ENCODE data around the gene GOLGA6A.
A peak's percentile ranks its signal among the peaks of the same experiment; 100 is the strongest.

GOLGA6A gene

DNA sequence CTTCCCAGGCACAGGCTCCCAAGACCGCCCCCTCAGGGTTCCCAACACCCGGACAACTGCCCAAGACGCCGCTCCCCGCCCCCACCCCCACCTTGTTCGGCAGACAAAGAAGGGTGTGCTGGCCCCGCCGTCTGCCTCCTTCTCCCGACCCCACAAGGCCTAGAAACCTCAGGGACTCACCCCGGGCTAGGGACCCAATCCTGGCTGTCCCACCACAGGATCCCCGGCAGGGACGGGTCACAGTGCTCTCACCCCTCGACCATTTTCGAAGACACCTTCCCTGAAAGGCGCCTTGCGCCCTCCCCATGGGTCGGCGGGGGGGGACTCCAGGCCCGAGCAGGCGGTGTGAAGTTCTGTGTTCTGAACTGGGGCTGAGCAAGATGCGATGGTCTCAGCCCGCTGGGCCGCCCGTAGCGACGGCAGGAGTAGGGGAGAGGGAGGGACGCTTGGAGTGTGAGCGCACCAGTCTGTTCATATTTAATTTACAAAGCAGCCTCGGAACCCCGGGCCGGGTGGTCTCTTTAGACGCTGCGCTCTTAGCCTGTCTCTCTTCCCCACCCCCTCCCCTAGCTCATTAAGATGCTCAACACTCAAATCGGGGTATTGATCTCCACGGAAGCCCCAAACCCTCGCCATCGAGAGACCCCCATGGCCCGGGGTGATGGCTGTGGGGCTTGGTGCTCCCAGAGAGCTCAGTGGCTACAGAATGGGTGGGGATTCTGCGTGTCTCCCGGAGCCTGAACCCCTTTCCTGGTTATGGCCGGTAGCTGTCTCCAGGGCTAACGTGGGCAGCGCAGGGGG lies 46.6 kb upstream of the GOLGA6A start:
- TF ChIP-seq, protein P1, sequence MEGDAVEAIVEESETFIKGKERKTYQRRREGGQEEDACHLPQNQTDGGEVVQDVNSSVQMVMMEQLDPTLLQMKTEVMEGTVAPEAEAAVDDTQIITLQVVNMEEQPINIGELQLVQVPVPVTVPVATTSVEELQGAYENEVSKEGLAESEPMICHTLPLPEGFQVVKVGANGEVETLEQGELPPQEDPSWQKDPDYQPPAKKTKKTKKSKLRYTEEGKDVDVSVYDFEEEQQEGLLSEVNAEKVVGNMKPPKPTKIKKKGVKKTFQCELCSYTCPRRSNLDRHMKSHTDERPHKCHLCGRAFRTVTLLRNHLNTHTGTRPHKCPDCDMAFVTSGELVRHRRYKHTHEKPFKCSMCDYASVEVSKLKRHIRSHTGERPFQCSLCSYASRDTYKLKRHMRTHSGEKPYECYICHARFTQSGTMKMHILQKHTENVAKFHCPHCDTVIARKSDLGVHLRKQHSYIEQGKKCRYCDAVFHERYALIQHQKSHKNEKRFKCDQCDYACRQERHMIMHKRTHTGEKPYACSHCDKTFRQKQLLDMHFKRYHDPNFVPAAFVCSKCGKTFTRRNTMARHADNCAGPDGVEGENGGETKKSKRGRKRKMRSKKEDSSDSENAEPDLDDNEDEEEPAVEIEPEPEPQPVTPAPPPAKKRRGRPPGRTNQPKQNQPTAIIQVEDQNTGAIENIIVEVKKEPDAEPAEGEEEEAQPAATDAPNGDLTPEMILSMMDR (IDR thresholded peaks at IDR 0.05; ENCODE audit: borderline replicate concordance, control extremely low read depth, extremely low read depth, insufficient read depth, missing control alignments), result no peak
- no peak for DNase-seq (ENCODE audit: low spot score)
- in situ Hi-C loops (cut with MboI; ENCODE audit: low sequenced_read_pairs, unreplicated experiment), result loop anchor here (5.0 kb wide), 1 partner anchor 178 kb away; no protein-coding TSS in a partner anchor

DNA sequence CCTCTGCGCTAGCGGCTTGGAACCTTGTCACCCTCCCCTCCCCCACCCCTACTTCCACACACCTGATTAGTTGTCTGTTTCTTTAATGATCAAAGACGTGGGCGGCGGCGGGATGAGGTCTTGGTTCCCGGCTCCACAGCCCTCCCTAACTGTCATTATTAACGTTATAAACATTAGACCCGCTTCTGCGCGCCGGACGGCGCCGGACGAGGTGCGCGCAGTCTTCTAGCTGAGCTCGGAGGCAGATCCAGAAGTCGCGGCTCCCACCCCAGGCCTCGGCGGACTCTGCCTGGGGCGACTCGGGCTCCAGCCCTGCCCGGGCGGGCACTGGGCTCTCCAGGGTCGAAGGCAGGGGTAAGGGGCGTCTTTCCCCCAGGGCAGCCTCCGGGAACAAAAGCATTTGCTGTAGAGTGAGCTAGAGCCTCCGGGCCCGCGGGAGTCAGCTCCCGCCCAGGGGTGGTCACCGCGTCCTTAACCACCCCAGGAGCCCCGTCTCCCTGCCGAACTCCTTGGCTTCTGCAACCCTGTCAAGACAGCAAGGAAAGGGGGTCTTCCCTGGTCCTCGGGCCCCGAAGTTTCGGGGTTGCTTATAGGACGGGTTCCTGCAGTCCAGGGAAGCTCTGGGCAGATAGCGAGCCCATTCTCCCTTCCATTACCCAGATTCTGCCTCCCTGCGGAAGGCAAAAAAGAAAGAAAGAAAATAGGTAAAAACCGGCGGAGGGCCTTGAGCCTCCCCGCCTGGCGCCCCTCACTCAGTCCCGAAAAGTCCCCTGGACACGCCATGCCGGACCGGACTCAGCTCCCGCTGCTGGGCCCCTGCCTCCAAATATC lies 45.8 kb upstream of the GOLGA6A start:
- TF ChIP-seq, protein P1 (IDR thresholded peaks at IDR 0.05; ENCODE audit: borderline replicate concordance, control extremely low read depth, extremely low read depth, insufficient read depth, missing control alignments), result no peak
- in situ Hi-C loops (cut with MboI; ENCODE audit: low sequenced_read_pairs, unreplicated experiment), result loop anchor here (5.0 kb wide), 1 partner anchor 179 kb away; no protein-coding TSS in a partner anchor
- DNase-seq (ENCODE audit: low spot score), result peak; percentile 56

DNA sequence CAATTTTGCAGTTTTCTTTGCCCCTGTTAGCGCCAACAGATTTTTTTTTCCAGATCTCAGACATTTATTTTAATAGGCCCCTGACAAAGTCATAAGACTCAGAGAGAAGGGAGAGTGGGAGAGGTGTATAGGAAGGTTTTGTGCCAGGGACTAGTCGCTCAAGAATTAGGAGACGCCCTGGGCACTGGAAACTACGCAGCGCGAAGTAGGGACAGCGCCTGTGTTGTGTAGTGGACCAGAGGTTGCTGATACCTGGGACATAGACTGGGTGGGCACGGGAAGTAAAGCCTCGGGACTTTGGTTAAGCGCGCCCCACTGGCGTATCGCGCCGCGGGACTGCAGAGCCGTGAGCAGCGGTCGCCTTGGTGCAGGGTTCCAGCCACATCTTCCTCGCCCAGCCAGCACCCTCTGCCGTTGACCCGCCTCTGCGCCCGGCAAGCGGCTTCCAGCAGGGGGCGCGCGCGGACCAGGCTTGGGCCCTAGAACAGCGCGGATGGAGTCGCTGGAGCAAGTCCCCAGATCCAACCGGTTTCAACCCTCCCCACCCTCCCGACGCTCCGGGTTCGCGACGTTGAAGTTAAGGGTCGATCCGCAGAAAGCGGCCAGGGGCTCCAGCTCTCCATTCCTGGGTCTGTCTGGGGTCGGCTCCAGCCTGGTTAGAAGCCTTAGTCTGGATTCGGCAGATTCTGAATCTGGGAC lies 45.1 kb upstream of the GOLGA6A start:
- in situ Hi-C loops (cut with MboI; ENCODE audit: low sequenced_read_pairs, unreplicated experiment), result loop anchor here (5.0 kb wide), 1 partner anchor 180 kb away; no protein-coding TSS in a partner anchor
- peak; percentile 90 for DNase-seq (ENCODE audit: low spot score)
- TF ChIP-seq, protein P1 (IDR thresholded peaks at IDR 0.05; ENCODE audit: borderline replicate concordance, control extremely low read depth, extremely low read depth, insufficient read depth, missing control alignments), result peak; percentile 100

DNA sequence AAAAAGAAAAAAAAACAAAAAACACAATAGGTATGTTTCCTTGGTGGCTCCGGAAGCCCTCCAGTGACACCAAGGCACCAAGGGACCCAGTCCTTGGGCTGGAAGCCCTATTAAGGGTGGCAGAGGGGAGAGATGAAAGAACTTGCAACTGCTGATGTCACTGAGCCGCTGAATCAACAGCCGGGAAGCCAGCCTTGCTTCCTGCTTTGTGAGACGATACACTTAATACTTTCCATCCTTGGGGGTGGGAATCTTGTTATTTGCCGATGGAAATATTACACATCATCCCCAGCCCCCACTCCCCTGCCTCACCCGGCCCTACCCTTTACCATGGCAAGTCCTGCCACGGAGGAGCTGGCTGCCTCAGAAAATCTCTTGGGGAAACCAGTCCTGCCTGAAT lies 42.4 kb upstream of the GOLGA6A start:
- in situ Hi-C loops (cut with MboI; ENCODE audit: low sequenced_read_pairs, unreplicated experiment), result loop anchor here (5.0 kb wide), 1 partner anchor 183 kb away; no protein-coding TSS in a partner anchor
- TF ChIP-seq, protein P1 (IDR thresholded peaks at IDR 0.05; ENCODE audit: borderline replicate concordance, control extremely low read depth, extremely low read depth, insufficient read depth, missing control alignments), result no peak
- DNase-seq (ENCODE audit: low spot score), result no peak

DNA sequence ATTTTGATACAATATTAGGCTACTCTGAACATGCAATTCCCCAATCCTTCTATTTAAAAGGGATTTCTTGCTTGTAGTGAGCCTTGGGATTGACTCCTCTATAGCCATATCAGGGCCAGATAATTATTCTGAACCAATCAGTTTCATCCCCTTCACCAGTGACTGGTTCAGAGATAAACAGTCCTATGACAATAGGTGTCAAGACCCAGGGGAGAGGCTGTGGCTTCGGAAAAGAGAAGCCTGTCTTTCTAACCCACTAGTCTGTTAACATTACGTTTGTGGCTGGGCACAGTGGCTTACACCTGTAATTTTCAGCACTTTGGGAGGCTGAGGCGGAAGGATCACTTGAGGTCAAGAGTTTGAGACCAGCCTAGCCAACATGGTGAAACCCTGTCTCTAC lies 41.8 kb upstream of the GOLGA6A start:
- in situ Hi-C loops (cut with MboI; ENCODE audit: low sequenced_read_pairs, unreplicated experiment), result no loop called here
- TF ChIP-seq, protein P1 (IDR thresholded peaks at IDR 0.05; ENCODE audit: borderline replicate concordance, control extremely low read depth, extremely low read depth, insufficient read depth, missing control alignments), result no peak
- DNase-seq (ENCODE audit: low spot score), result no peak

DNA sequence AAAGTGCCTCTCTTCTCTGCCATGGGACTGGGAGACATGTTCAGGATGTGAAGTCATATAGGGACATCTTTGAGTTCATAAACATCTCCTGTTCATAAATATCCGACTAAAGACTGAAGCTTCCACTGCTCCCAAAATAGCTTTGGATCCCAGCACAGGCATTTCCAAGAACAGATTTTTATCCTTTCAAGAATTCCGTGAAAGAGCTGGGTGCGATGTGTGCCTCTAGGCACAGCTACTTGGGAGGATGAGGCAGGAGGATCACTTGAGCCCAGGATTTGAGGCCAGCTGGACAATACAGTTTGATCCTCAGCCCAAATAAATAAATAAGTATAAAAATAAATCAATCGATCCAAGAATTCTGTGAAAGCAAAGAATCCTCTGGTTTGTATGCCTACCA lies 41.3 kb upstream of the GOLGA6A start:
- in situ Hi-C loops (cut with MboI; ENCODE audit: low sequenced_read_pairs, unreplicated experiment), result no loop called here
- no peak for DNase-seq (ENCODE audit: low spot score)

More for the DNA sequence above, 41.3 kb upstream of the GOLGA6A start:
- TF ChIP-seq, protein P1 (IDR thresholded peaks at IDR 0.05; ENCODE audit: borderline replicate concordance, control extremely low read depth, extremely low read depth, insufficient read depth, missing control alignments), result no peak

All from GM13976 (cell line).